AG10803 (cell line): Measurements from ENCODE around the gene STRADB.

Experiments used
- DNase-seq: peaks from one replicate; pipeline ENCODE4 v3.0.0; 2010; ENCODE audit warnings: low read depth
- H3K4me3 ChIP-seq: 2 replicates; pipeline ENCODE4 v1.5.1; 2011; ENCODE audit warnings: mild to moderate bottlenecking, low read length, control low read depth
- TF ChIP-seq, protein P1 (sequence below): conservative IDR thresholded peaks from 2 replicates; pipeline ENCODE4 v1.5.1; 2011; ENCODE audit warnings: mild to moderate bottlenecking, low read length, control low read depth, inconsistent platforms

The STRADB gene, protein sequence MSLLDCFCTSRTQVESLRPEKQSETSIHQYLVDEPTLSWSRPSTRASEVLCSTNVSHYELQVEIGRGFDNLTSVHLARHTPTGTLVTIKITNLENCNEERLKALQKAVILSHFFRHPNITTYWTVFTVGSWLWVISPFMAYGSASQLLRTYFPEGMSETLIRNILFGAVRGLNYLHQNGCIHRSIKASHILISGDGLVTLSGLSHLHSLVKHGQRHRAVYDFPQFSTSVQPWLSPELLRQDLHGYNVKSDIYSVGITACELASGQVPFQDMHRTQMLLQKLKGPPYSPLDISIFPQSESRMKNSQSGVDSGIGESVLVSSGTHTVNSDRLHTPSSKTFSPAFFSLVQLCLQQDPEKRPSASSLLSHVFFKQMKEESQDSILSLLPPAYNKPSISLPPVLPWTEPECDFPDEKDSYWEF

GRCh38 chr2:201451292-201452057 is at the start of gene STRADB, which contains the start of gene TRAK2:
TSS of gene STRADB (plus strand) at chr2:201451740. CDS start at chr2:201454841, 3,101 bp downstream.
TSS of gene TRAK2 (minus strand) at chr2:201451458. CDS start at chr2:201420507, 30,951 bp downstream.
- TF ChIP-seq, protein P1, sequence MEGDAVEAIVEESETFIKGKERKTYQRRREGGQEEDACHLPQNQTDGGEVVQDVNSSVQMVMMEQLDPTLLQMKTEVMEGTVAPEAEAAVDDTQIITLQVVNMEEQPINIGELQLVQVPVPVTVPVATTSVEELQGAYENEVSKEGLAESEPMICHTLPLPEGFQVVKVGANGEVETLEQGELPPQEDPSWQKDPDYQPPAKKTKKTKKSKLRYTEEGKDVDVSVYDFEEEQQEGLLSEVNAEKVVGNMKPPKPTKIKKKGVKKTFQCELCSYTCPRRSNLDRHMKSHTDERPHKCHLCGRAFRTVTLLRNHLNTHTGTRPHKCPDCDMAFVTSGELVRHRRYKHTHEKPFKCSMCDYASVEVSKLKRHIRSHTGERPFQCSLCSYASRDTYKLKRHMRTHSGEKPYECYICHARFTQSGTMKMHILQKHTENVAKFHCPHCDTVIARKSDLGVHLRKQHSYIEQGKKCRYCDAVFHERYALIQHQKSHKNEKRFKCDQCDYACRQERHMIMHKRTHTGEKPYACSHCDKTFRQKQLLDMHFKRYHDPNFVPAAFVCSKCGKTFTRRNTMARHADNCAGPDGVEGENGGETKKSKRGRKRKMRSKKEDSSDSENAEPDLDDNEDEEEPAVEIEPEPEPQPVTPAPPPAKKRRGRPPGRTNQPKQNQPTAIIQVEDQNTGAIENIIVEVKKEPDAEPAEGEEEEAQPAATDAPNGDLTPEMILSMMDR, result peak; percentile 21; the same call in 1 of the 2 replicates
- peak; percentile 95 for DNase-seq
- H3K4me3 ChIP-seq, result peak within 1 kb of the TSS; percentile 92

DNA sequence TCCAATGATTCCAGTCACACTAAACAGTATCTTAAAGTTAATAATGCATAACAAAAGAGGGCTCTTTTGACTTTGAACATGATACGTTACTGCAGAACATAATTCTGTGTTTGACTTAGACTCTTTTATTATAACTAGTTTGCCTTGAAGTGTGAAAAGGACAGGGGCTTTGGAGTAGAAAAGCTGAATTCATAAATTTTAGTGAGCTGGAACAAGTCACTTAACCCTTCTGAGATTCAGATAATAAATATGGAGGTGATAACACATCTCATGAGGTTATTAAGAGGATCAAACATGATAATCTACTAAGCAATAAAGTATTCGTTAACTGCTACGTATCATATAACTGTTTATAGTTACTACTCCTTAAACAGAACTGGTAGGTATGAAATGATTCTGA is 49.7 kb upstream of the STRADB start:
- TF ChIP-seq, protein P1, result no peak
- DNase-seq, result no peak
- H3K4me3 ChIP-seq, result no peak overlapping the region

- peak; percentile 86 for DNase-seq
- H3K4me3 ChIP-seq, result no peak overlapping the region
- TF ChIP-seq, protein P1, result no peak
Measured at GRCh38 chr2:201402651-201403562, 48.6 kb upstream of the STRADB start.

DNA sequence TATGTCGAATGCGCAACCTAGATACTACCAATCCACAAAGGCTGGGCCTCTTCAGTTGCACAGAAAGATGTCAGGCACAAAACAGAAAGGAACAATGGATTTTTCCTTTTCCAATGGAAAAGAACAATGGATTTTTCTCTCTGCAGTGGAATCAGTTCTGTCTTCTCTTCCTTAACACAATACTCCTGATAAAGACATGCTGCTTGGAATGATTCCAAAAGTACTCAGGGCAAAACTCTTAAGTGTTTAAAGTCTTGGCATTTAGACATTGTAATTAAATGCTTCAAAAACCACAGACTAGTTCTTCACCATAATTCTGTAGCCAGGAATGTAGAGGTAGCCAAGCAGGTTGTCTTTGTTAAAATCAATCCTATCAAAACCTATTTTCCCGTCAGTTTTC is 47.7 kb upstream of the STRADB start:
- TF ChIP-seq, protein P1, result no peak
- DNase-seq, result peak; percentile 49
- H3K4me3 ChIP-seq, result no peak overlapping the region

DNA sequence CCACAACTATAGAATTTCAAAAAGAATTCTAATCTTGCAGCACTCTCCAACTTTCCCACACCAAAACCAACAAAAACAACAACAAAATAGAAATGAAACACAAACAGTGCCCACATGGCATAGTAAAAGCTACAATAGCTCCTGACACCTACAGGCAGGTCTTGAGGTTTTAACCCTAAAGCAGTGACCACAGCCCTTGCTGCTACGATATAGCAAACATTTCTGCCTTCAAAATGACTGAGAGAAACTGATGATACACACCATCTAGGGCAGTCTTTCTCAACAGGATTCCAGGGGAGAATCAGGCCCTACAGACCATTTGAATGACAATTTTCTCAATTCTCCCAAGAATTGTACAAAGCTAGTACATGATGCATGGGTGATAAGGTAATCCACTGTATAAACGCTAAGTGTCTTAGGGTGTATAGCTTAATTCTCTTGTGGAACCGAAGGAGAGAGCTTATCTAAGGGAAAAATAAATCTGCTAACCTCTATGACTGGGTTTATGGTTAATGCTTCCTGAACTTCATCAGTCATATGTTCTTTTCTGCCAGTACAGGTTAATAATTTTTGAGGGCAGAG is 46.8 kb upstream of the STRADB start:
- TF ChIP-seq, protein P1, result no peak
- H3K4me3 ChIP-seq, result no peak overlapping the region
- DNase-seq, result no peak

- DNase-seq, result peak; percentile 92
- H3K4me3 ChIP-seq, result no peak overlapping the region
- TF ChIP-seq, protein P1, result no peak
Measured at GRCh38 chr2:201406077-201406662, 45.4 kb upstream of the STRADB start.
